AG09319 (cell line): ENCODE data around the gene POC1A.
"Not testable (repeated sequence)": the region's sequence is repeated elsewhere in the genome, so short reads cannot be mapped to it uniquely, and the experiment has no call there.

Source experiments
- DNase-seq: peaks from one replicate; pipeline ENCODE4 v3.0.0-alpha.2; 2010; ENCODE audit warnings: low read depth; ENCODE audit errors: extremely low read depth
- TF ChIP-seq, protein P1 (sequence below): IDR thresholded peaks from 2 replicates; pipeline ENCODE4 v1.5.1; 2011; ENCODE audit warnings: low read depth, mild to moderate bottlenecking, inconsistent platforms, low read length, moderate library complexity

The POC1A gene

GRCh38 chr3:52175416-52176179 lies 21.4 kb upstream of the POC1A start:
- no peak for DNase-seq
- TF ChIP-seq, protein P1, sequence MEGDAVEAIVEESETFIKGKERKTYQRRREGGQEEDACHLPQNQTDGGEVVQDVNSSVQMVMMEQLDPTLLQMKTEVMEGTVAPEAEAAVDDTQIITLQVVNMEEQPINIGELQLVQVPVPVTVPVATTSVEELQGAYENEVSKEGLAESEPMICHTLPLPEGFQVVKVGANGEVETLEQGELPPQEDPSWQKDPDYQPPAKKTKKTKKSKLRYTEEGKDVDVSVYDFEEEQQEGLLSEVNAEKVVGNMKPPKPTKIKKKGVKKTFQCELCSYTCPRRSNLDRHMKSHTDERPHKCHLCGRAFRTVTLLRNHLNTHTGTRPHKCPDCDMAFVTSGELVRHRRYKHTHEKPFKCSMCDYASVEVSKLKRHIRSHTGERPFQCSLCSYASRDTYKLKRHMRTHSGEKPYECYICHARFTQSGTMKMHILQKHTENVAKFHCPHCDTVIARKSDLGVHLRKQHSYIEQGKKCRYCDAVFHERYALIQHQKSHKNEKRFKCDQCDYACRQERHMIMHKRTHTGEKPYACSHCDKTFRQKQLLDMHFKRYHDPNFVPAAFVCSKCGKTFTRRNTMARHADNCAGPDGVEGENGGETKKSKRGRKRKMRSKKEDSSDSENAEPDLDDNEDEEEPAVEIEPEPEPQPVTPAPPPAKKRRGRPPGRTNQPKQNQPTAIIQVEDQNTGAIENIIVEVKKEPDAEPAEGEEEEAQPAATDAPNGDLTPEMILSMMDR, result no peak

GRCh38 chr3:52174896-52175295 lies 20.7 kb upstream of the POC1A start:
- TF ChIP-seq, protein P1, result no peak
- no peak for DNase-seq

- TF ChIP-seq, protein P1, result no peak
- no peak for DNase-seq
Measured at GRCh38 chr3:52173101-52173500, 18.9 kb upstream of the POC1A start.

- TF ChIP-seq, protein P1, result no peak
- DNase-seq, result no peak
Measured at GRCh38 chr3:52172262-52172757, 18.1 kb upstream of the POC1A start.

GRCh38 chr3:52171514-52172261 lies 17.5 kb upstream of the POC1A start:
- TF ChIP-seq, protein P1, result peak; percentile 36
- peak; percentile 38 for DNase-seq

DNA sequence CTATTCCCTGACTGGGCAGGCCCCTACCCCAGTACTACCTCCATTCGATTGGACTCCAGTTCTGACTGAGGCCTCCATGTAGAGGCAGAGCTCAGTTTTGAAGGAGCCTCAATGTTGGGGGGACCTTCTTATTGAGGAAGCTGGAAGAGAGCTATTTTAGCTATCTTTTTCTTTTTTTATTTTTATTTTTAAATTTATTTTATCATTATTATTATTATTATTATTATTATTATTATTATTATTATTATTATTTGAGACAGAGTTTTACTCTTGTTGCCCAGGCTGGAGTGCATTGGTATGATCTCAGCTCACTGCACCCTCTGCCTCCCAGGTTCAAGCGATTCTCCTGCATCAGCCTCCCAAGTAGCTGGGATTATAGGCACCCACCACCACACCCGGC lies 16.0 kb upstream of the POC1A start:
- DNase-seq, result not testable (repeated sequence)

DNA sequence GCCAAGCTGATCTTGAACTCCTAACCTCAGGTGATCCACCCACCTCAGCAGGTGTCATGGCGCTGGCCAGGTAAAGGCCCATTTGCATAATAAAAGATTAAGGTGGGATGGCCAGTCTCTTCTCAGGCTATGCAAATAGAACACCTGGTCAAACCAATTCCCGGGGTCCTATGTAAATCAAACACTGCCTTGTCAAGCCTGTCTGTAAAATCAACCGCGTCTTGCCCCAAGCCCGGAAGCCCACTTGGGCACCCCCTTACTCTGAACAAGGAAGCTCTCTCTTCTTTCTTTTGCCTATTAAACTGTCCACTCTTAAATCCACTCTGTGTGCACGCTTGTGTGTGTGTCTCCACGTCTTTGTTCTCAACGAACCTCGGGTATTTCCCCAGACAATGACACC lies 13.0 kb upstream of the POC1A start:
- DNase-seq, result no peak
- TF ChIP-seq, protein P1, result no peak
